OCI-LY1 (cell line): ENCODE data around the gene GNAI2.
"Not testable (repeated sequence)": the region's sequence is repeated elsewhere in the genome, so short reads cannot be mapped to it uniquely, and the experiment has no call there.

Experiments
- H2AFZ ChIP-seq: fragments of 200-600 bp; sonication (generic), shearing (Covaris generic); 2 replicates; pipeline ENCODE4 v1.6.0; 2014; ENCODE audit warnings: antibody characterized with exemption, mild to moderate bottlenecking, low read length
- H3F3A ChIP-seq: fragments of 200-600 bp; sonication (generic), shearing (Covaris generic); 2 replicates; pipeline ENCODE4 v1.6.0; 2014; ENCODE audit warnings: mild to moderate bottlenecking, antibody characterized with exemption, low read length, moderate library complexity; ENCODE audit not compliant: insufficient read depth
- H3K27ac ChIP-seq: fragments of 200-600 bp; sonication (generic); 2 replicates; pipeline ENCODE4 v1.5.1; 2014; ENCODE audit warnings: low read length, mixed run types, mild to moderate bottlenecking, low read depth; ENCODE audit not compliant: poor library complexity, severe bottlenecking
- H3K27me3 ChIP-seq: fragments of 200-600 bp; sonication (generic); 2 replicates; pipeline ENCODE4 v1.6.0; 2014; ENCODE audit warnings: antibody characterized with exemption, mild to moderate bottlenecking, low read length, moderate library complexity; ENCODE audit not compliant: insufficient read depth
- H3K36me3 ChIP-seq: fragments of 200-600 bp; sonication (generic); 2 replicates; pipeline ENCODE4 v1.6.1; 2014; ENCODE audit warnings: mild to moderate bottlenecking, antibody characterized with exemption, low read length, moderate library complexity, mixed read lengths; ENCODE audit not compliant: insufficient read depth
- H3K4me1 ChIP-seq: fragments of 200-600 bp; sonication (generic); 2 replicates; pipeline ENCODE4 v1.5.1; 2014; ENCODE audit warnings: mild to moderate bottlenecking, low read length, moderate library complexity; ENCODE audit not compliant: insufficient read depth, severe bottlenecking
- H3K4me2 ChIP-seq: fragments of 200-600 bp; sonication (generic), shearing (Covaris generic); 2 replicates; pipeline ENCODE4 v1.6.1; 2014; ENCODE audit warnings: low read length
- H3K4me3 ChIP-seq: fragments of 200-600 bp; sonication (generic); 2 replicates; pipeline ENCODE4 v1.5.1; 2014; ENCODE audit warnings: low read length, low read depth, mild to moderate bottlenecking, mixed read lengths; ENCODE audit not compliant: poor library complexity, severe bottlenecking
- H3K79me2 ChIP-seq: fragments of 200-600 bp; shearing (Covaris generic); 2 replicates; pipeline ENCODE4 v1.6.1; 2016; ENCODE audit warnings: mixed run types, low read length, mixed read lengths; ENCODE audit not compliant: insufficient read depth
- H3K9ac ChIP-seq: fragments of 200-600 bp; sonication (generic), shearing (Covaris generic); 2 replicates; pipeline ENCODE4 v1.6.1; 2014; ENCODE audit warnings: mild to moderate bottlenecking, low read length, mixed read lengths
- H3K9me2 ChIP-seq: fragments of 200-600 bp; sonication (generic), shearing (Covaris generic); 2 replicates; pipeline ENCODE4 v1.6.1; 2014; ENCODE audit warnings: low read depth, mild to moderate bottlenecking, low read length, mixed read lengths
- H3K9me3 ChIP-seq: fragments of 200-600 bp; shearing (Covaris generic); 2 replicates; pipeline ENCODE4 v1.6.1; 2014; ENCODE audit warnings: low read length, mixed read lengths
- H4K20me1 ChIP-seq: fragments of 200-600 bp; sonication (generic), shearing (Covaris generic); 2 replicates; pipeline ENCODE4 v1.6.0; 2016; ENCODE audit warnings: mild to moderate bottlenecking, low read length; ENCODE audit not compliant: insufficient read depth
- CTCF ChIP-seq: fragments of 200-600 bp; sonication (generic), shearing (Covaris generic); IDR thresholded peaks from 2 replicates; pipeline ENCODE4 v1.5.1; 2017; ENCODE audit warnings: mild to moderate bottlenecking, antibody characterized with exemption, low read length, moderate library complexity, mixed read lengths
- EZH2 ChIP-seq: fragments of 200-600 bp; sonication (generic), shearing (Covaris generic); IDR thresholded peaks from 2 replicates; pipeline ENCODE4 v1.8.0; 2017; ENCODE audit warnings: borderline replicate concordance, mixed run types, mild to moderate bottlenecking, antibody characterized with exemption, low read length, moderate library complexity, mixed read lengths

Gene GNAI2

GRCh38 chr3:50271314-50271936, 35.4 kb downstream of the GNAI2 start:
- no peaks in the 10 kb centered on the region for H3K9me2 ChIP-seq
- H3K27ac ChIP-seq, result no peak overlapping the region
- H3K4me2 ChIP-seq, result no peak overlapping the region
- no peak overlapping the region for H3K4me3 ChIP-seq
- H3K79me2 ChIP-seq, result no peaks in the 10 kb centered on the region
- H3K36me3 ChIP-seq, result no peaks in the 10 kb centered on the region
- H4K20me1 ChIP-seq, result no peaks in the 10 kb centered on the region
- H3K4me1 ChIP-seq, result peaks cover 6% of the 10 kb centered on the region
- 0 out of 2 replicates have a peak, but pooled peaks cover 4% of the 10 kb centered on the region for H3K27me3 ChIP-seq
- no peaks in the 10 kb centered on the region for H3F3A ChIP-seq
- no peak for TF ChIP-seq EZH2
- no peak for TF ChIP-seq CTCF
- no peaks in the 10 kb centered on the region for H3K9me3 ChIP-seq
- H2AFZ ChIP-seq, result no peak overlapping the region
- no peak overlapping the region for H3K9ac ChIP-seq

- not testable (repeated sequence) for H3K9me3 ChIP-seq, H3K9ac ChIP-seq, H3K36me3 ChIP-seq, H3K27me3 ChIP-seq, H4K20me1 ChIP-seq, H2AFZ ChIP-seq, H3K4me1 ChIP-seq, H3K4me3 ChIP-seq, H3K9me2 ChIP-seq, H3K4me2 ChIP-seq, H3K27ac ChIP-seq, H3F3A ChIP-seq, H3K79me2 ChIP-seq
Observed at GRCh38 chr3:50272538-50272910, 36.5 kb downstream of the GNAI2 start.

- H4K20me1 ChIP-seq, result no peaks in the 10 kb centered on the region
- no peaks in the 10 kb centered on the region for H3K9me3 ChIP-seq
- H3K27ac ChIP-seq, result no peak overlapping the region
- no peak overlapping the region for H2AFZ ChIP-seq
- H3K4me2 ChIP-seq, result peak overlapping the region; percentile 26; the same call in 1 of the 2 replicates
- peaks cover 6% of the 10 kb centered on the region for H3K4me1 ChIP-seq
- no peaks in the 10 kb centered on the region for H3F3A ChIP-seq
- no peaks in the 10 kb centered on the region for H3K27me3 ChIP-seq
- no peaks in the 10 kb centered on the region for H3K36me3 ChIP-seq
- H3K9me2 ChIP-seq, result no peaks in the 10 kb centered on the region
- no peaks in the 10 kb centered on the region for H3K79me2 ChIP-seq
- no peak overlapping the region for H3K9ac ChIP-seq
- TF ChIP-seq EZH2, result no peak
- peak; percentile 97 for TF ChIP-seq CTCF
- H3K4me3 ChIP-seq, result no peak overlapping the region
Observed at GRCh38 chr3:50272911-50273688, 37.1 kb downstream of the GNAI2 start.
